GM12878 (cell line): Measurements from ENCODE around the gene MYO1H.

ENCODE experiments used
- BHLHE40 ChIP-seq, 2 experiments: fragments of 450-650 bp in 1 of 2; IDR thresholded peaks; 2 replicates each; pipeline ENCODE4 v1.6.1; 2011 to 2017; ENCODE audit warnings: low read depth in 2 of 2, borderline replicate concordance in 1 of 2, improper control_type of control experiment in 1 of 2, low read length in 1 of 2, mild to moderate bottlenecking in 1 of 2
- EZH2 ChIP-seq: IDR thresholded peaks from 2 replicates; pipeline ENCODE4 v1.6.1; 2012; ENCODE audit warnings: low read depth, mild to moderate bottlenecking, control low read depth, inconsistent platforms, low read length, borderline replicate concordance; ENCODE audit not compliant: control insufficient read depth
- FOXK2 ChIP-seq: fragments of 450-650 bp; IDR thresholded peaks from 2 replicates; pipeline ENCODE4 v1.6.1; 2017; ENCODE audit warnings: mild to moderate bottlenecking, moderate library complexity
- NFIC ChIP-seq: IDR thresholded peaks from 2 replicates; pipeline ENCODE4 v1.6.1; 2012; ENCODE audit warnings: low read depth, mild to moderate bottlenecking, inconsistent platforms, low read length, moderate library complexity
- SP1 ChIP-seq: IDR thresholded peaks from one replicate; pipeline ENCODE4 v1.6.1; 2011; ENCODE audit warnings: low read depth, low read length
- SRF ChIP-seq, 2 experiments: IDR thresholded peaks; 2 replicates each; pipeline ENCODE4 v1.6.1; 2011; ENCODE audit warnings: low read depth in 2 of 2, low read length in 2 of 2, mild to moderate bottlenecking in 1 of 2, moderate library complexity in 1 of 2
- TF ChIP-seq, protein P1 (sequence below): IDR thresholded peaks from 2 replicates; pipeline ENCODE4 v1.6.1; 2012; ENCODE audit warnings: low read depth, low read length, improper control_type of control experiment

DNA sequence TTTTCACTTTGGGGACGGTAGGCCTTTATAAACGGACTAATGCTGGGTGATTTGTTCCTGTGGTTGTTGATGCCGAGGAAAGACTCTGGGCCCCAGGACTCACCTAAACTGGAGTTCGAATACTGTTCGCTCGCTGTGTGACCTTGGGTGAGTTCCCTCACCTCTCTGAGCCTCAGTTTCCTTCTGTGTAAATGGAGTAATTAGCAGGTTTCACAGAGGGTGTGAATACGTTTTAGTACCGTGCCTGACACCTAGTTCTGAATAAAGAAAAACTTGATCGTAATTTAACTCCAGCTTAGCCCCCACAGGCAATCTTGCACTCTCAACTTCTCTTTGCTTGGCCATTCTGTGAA lies 130.2 kb downstream of the MYO1H start:
- TF ChIP-seq, protein P1, sequence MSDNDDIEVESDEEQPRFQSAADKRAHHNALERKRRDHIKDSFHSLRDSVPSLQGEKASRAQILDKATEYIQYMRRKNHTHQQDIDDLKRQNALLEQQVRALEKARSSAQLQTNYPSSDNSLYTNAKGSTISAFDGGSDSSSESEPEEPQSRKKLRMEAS: no peak
- TF ChIP-seq FOXK2: no peak
- TF ChIP-seq SP1: no peak
- TF ChIP-seq EZH2: no peak
- TF ChIP-seq BHLHE40 (IDR thresholded peaks at IDR 0.05; ENCODE audit: borderline replicate concordance in 1 of 2, low read depth in 2 of 2, low read length in 1 of 2): no peak
- TF ChIP-seq SRF (IDR thresholded peaks at IDR 0.05; ENCODE audit: low read depth in 2 of 2, low read length in 2 of 2): no peak
- no peak for TF ChIP-seq NFIC
